ENCODE results near the gene LPP.

- TF ChIP-seq CTCF (IDR thresholded peaks at IDR 0.05), result no peak
- no peak for TF ChIP-seq POLR2AphosphoS5 (IDR thresholded peaks at IDR 0.05)
- TF ChIP-seq EP300 (IDR thresholded peaks at IDR 0.05), result no peak
- TF ChIP-seq POLR2A (IDR thresholded peaks at IDR 0.05; ENCODE audit: low read depth), result no peak
These were observed 507.8 kb downstream of the LPP start for GRCh38 chr3:188661806-188662205.
